GM18870 (cell line): ENCODE results near the gene TACR1.

ENCODE experiments used
- ATAC-seq: cut with Tn5 transposase; IDR thresholded peaks from one replicate; pipeline ENCODE4 v1.9.1; 2021; ENCODE audit warnings: moderate library complexity; ENCODE audit not compliant: unreplicated experiment

TACR1 gene

GRCh38 chr2:75055142-75055819, 144.0 kb downstream of the TACR1 start:
- no peak for ATAC-seq

GRCh38 chr2:75054296-75054695, 145.0 kb downstream of the TACR1 start:
- ATAC-seq, result no peak

- ATAC-seq, result peak; percentile 71
Observed at GRCh38 chr2:75053484-75054112, 145.7 kb downstream of the TACR1 start.

- no peak for ATAC-seq
Observed at GRCh38 chr2:75047992-75048625, 151.2 kb downstream of the TACR1 start.

GRCh38 chr2:75047189-75047991, 151.9 kb downstream of the TACR1 start:
- ATAC-seq, result no peak

- no peak for ATAC-seq
Observed at GRCh38 chr2:75045526-75046050, 153.7 kb downstream of the TACR1 start.

- no peak for ATAC-seq
Observed at GRCh38 chr2:75044291-75044690, 155.0 kb downstream of the TACR1 start.

- ATAC-seq, result no peak
Observed at GRCh38 chr2:75042823-75043222, 156.5 kb downstream of the TACR1 start.

GRCh38 chr2:75041731-75042600, 157.4 kb downstream of the TACR1 start:
- no peak for ATAC-seq

- ATAC-seq, result no peak
Observed at GRCh38 chr2:75041226-75041625, 158.1 kb downstream of the TACR1 start.

GRCh38 chr2:75035444-75036353, 163.6 kb downstream of the TACR1 start:
- no peak for ATAC-seq

GRCh38 chr2:75033516-75033915, 165.8 kb downstream of the TACR1 start:
- no peak for ATAC-seq

- ATAC-seq, result no peak
Observed at GRCh38 chr2:75031906-75032803, 167.2 kb downstream of the TACR1 start.

- no peak for ATAC-seq
Observed at GRCh38 chr2:75031171-75031570, 168.1 kb downstream of the TACR1 start.

GRCh38 chr2:75030218-75031009, 168.9 kb downstream of the TACR1 start:
- no peak for ATAC-seq

- no peak for ATAC-seq
Observed at GRCh38 chr2:75027886-75028285, 171.4 kb downstream of the TACR1 start.

- no peak for ATAC-seq
Observed at GRCh38 chr2:75025633-75026380, 173.5 kb downstream of the TACR1 start.
